Lung (tissue), 12 donors: ENCODE measurements around the gene ATP2A2. TPM values are rescaled to one million over a fixed set of nuclear protein-coding genes. Genes with fewer than 3 reads are reported as not detected.
A peak's percentile ranks its signal among the peaks of the same experiment; 100 is the strongest.
"Not testable (repeated sequence)": the region's sequence is repeated elsewhere in the genome, so short reads cannot be mapped to it uniquely, and the experiment has no call there.

Experiments used
- ATAC-seq: fragments of 200-7000 bp; cut with Tn5 transposase; one replicate; pipeline ENCODE4 v1.9.1; 2020; ENCODE audit warnings: moderate number of reproducible peaks; ENCODE audit not compliant: insufficient read depth, low FRiP score
- DNase-seq, 3 donors: peaks; one replicate each; pipeline ENCODE4 v3.0.0-alpha.2; 2013 to 2017
- H3K27ac ChIP-seq, 2 donors: one replicate each; pipeline ENCODE4 v1.5.1; 2013; ENCODE audit warnings: mild to moderate bottlenecking in 2 of 2, moderate library complexity in 2 of 2, control low read depth in 1 of 2, inconsistent platforms in 1 of 2, low read depth in 1 of 2, low read length in 1 of 2
- H3K27me3 ChIP-seq, 3 donors: one replicate each; pipeline ENCODE4 v1.5.1; 2013; ENCODE audit warnings: low read length in 2 of 3; ENCODE audit not compliant: control insufficient read depth in 3 of 3, insufficient read depth in 3 of 3
- H3K36me3 ChIP-seq, 4 donors: one replicate each; pipeline ENCODE4 v1.5.1; 2013; ENCODE audit warnings: low read length in 4 of 4, mild to moderate bottlenecking in 1 of 4, moderate library complexity in 1 of 4; ENCODE audit not compliant: control insufficient read depth in 4 of 4, insufficient read depth in 4 of 4
- H3K4me1 ChIP-seq, 5 donors: one replicate each; pipeline ENCODE4 v1.5.1; 2013; ENCODE audit warnings: low read length in 5 of 5, mild to moderate bottlenecking in 2 of 5, moderate library complexity in 1 of 5; ENCODE audit not compliant: control insufficient read depth in 5 of 5, insufficient read depth in 5 of 5
- H3K4me3 ChIP-seq: one replicate; pipeline ENCODE4 v1.5.1; 2013; ENCODE audit warnings: mild to moderate bottlenecking, control low read depth, moderate library complexity
- H3K9ac ChIP-seq, 2 donors: one replicate each; pipeline ENCODE4 v1.5.1; 2013; ENCODE audit warnings: low read length in 2 of 2, control low read depth in 1 of 2; ENCODE audit not compliant: insufficient read depth in 1 of 2
- H3K9me3 ChIP-seq, 4 donors: one replicate each; pipeline ENCODE4 v1.5.1; 2013; ENCODE audit warnings: low read length in 3 of 4, mild to moderate bottlenecking in 1 of 4, moderate library complexity in 1 of 4; ENCODE audit not compliant: control insufficient read depth in 4 of 4, insufficient read depth in 3 of 4
- CTCF ChIP-seq: IDR thresholded peaks from 2 replicates; pipeline ENCODE4 v1.5.1; 2012; ENCODE audit warnings: mild to moderate bottlenecking; ENCODE audit errors: control extremely low read depth, extremely low read depth
- WGBS, 2 donors: extraction: QIAGEN DNeasy Blood & Tissue Kit; methylation state at CpG; one replicate each; pipeline ENCODE4 v1.1.7; 2013; 5-methylcytosine and 5-hydroxymethylcytosine counted together
- polyA plus RNA-seq, 2 donors: library from polyadenylated mRNA; stranded (reverse); fragments of 200-250 nt; gene quantifications; one replicate each; pipeline ENCODE4 v1.2.1, GENCODE V29; 2013
- total RNA-seq, 2 donors: library from RNA; depleted of rRNA in 1 of 2; stranded (reverse); fragments of >200 nt in 1 of 2; gene quantifications; one replicate each; pipeline ENCODE4 v1.2.1, GENCODE V29; 2014 to 2021
- donor health status: control.
- donor health status: control.
- donor health status: Bipolar disorder and iron deficiency.
- donor health status: healthy.
- donor health status: DM: yes; HTN: yes; CAD: no.

Gene ATP2A2
- total and polyA plus RNA-seq, 4 donors = 34.1 to 240 (median 136) TPM

GRCh38 chr12:110252716-110253115 lies 28.3 kb upstream of the ATP2A2 start:
- H3K27ac ChIP-seq = peak overlapping the region in 1 of 2 donors; percentile 82
- H3K9me3 ChIP-seq = no peaks in the 10 kb centered on the region
- no peak overlapping the region for H3K9ac ChIP-seq
- H3K36me3 ChIP-seq = no peaks in the 10 kb centered on the region
- H3K27me3 ChIP-seq = no peaks in the 10 kb centered on the region
- H3K4me3 ChIP-seq = no peak overlapping the region
- 81 to 82% methylated on average over 9 of the region's 9 CpGs for WGBS, 2 donors
- H3K4me1 ChIP-seq = peaks cover 3 to 25% (median 6%) of the 10 kb centered on the region in 5 donors
- peak; percentile 29 to 52 (median 42) for DNase-seq
- ATAC-seq = no peak
- no peak for TF ChIP-seq CTCF

- WGBS, 2 donors = 50 to 52% methylated on average over 9 of the region's 9 CpGs
- peaks cover 0 to 23% (median 6%) of the 10 kb centered on the region in 5 donors for H3K4me1 ChIP-seq
- H3K36me3 ChIP-seq = no peaks in the 10 kb centered on the region
- H3K9ac ChIP-seq = no peak overlapping the region
- H3K27me3 ChIP-seq = no peaks in the 10 kb centered on the region
- ATAC-seq = no peak
- no peak for TF ChIP-seq CTCF
- peak overlapping the region in 1 of 2 donors; percentile 82 for H3K27ac ChIP-seq
- DNase-seq = peak; percentile 39 to 55 (median 47)
- no peaks in the 10 kb centered on the region for H3K9me3 ChIP-seq
- no peak overlapping the region for H3K4me3 ChIP-seq
Measured at GRCh38 chr12:110253176-110253575, 27.9 kb upstream of the ATP2A2 start.

- ATAC-seq (no peak), DNase-seq (no peak)
- TF ChIP-seq CTCF = no peak
- Histone ChIP-seq H3K9me3 (no peaks in the 10 kb centered on the region), H3K4me3 (no peak overlapping the region), H3K9ac (no peak overlapping the region), H3K4me1 (peaks cover 0 to 7% (median 4%) of the 10 kb centered on the region in 5 donors), H3K27me3 (no peaks in the 10 kb centered on the region), H3K27ac (no peak overlapping the region), H3K36me3 (no peaks in the 10 kb centered on the region)
- 93 to 98% methylated on average over 6 of the region's 6 CpGs for WGBS, 2 donors
Measured at GRCh38 chr12:110254971-110255540, 26.0 kb upstream of the ATP2A2 start.

GRCh38 chr12:110255890-110256456 lies 25.1 kb upstream of the ATP2A2 start:
- WGBS, 2 donors = 91 to 93% methylated on average over 11 of the region's 11 CpGs
- not testable (repeated sequence) for ATAC-seq, H3K36me3 ChIP-seq, H3K4me3 ChIP-seq, H3K4me1 ChIP-seq, DNase-seq, H3K9me3 ChIP-seq, H3K27ac ChIP-seq, H3K9ac ChIP-seq, H3K27me3 ChIP-seq
